NCI-H1105 (cell line): ENCODE measurements around the gene CFAP65.

Experiments
- DNase-seq: peaks from one replicate; lab custom pipeline; 2025; lab: John Stamatoyannopoulos, UW

Gene CFAP65, protein sequence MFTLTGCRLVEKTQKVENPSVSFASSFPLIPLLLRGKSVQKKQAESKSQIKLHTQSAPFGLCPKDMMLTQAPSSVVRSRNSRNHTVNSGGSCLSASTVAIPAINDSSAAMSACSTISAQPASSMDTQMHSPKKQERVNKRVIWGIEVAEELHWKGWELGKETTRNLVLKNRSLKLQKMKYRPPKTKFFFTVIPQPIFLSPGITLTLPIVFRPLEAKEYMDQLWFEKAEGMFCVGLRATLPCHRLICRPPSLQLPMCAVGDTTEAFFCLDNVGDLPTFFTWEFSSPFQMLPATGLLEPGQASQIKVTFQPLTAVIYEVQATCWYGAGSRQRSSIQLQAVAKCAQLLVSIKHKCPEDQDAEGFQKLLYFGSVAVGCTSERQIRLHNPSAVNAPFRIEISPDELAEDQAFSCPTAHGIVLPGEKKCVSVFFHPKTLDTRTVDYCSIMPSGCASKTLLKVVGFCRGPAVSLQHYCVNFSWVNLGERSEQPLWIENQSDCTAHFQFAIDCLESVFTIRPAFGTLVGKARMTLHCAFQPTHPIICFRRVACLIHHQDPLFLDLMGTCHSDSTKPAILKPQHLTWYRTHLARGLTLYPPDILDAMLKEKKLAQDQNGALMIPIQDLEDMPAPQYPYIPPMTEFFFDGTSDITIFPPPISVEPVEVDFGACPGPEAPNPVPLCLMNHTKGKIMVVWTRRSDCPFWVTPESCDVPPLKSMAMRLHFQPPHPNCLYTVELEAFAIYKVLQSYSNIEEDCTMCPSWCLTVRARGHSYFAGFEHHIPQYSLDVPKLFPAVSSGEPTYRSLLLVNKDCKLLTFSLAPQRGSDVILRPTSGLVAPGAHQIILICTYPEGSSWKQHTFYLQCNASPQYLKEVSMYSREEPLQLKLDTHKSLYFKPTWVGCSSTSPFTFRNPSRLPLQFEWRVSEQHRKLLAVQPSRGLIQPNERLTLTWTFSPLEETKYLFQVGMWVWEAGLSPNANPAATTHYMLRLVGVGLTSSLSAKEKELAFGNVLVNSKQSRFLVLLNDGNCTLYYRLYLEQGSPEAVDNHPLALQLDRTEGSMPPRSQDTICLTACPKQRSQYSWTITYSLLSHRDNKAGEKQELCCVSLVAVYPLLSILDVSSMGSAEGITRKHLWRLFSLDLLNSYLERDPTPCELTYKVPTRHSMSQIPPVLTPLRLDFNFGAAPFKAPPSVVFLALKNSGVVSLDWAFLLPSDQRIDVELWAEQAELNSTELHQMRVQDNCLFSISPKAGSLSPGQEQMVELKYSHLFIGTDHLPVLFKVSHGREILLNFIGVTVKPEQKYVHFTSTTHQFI (N-terminal part only)

DNA sequence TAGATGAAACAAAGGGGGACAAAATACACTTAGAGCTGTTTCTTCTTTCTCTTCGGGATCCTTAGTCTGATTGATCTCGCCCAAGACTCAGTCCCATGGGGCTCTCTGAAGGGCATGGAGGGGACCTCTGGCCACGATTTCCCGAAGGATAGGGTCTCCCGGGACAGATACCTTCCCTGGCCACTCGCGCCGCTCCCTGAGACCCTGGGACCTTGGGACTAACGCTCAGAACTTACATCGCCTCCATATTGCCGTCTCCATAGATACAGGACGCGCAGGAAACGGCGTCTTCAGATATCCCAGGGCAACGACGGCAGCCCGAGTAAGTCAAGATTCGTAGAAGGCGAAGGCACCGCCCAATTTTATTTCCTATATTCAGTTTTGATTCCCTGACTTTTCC, at the start of gene CFAP65:
TSS of gene CFAP65 (minus strand) at position 265 of the 400 bp plus-strand sequence. CDS start 2,468 bp downstream, outside the sequence.
- DNase-seq: peak; percentile 47

DNA sequence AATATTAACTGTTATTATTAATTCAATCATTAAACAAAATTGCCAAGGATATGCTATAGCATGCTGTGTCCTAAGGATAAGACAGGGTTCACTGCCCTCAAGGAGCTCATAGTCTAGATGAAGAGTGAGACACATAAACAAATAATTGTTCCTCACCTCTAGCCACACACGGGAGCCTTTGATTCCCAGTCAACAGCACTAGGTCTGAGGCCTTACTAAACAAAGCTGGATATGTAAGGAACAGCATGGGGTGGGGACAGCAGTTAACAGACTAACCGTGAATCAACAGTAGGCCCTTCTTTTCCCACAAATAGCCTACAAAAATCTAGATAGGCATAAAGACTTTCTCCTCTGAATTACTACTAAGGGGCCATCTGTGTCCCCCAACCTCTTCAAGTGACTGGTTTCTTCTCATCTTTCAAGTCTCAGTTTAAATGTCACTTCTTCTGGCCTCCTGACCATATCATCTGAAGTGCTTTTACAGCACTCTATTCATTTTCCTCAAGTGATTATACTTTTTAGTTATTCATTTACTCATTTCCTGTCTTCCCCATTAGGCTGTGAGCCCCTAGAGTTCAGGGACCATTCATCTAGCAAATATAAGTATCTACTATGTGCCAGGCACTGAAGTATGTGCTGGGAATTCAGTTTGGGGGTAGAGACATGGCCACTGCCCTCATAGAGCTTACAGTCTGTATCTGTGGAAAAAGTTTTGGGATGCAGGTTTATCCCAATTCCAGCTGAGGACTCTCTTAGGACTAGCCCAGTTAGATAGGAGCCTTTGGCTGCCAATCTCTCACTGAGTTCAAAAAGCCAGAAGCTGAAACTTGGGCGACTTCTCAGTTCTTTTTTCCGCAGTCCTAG, 49.4 kb upstream of the CFAP65 start:
- no peak for DNase-seq

DNA sequence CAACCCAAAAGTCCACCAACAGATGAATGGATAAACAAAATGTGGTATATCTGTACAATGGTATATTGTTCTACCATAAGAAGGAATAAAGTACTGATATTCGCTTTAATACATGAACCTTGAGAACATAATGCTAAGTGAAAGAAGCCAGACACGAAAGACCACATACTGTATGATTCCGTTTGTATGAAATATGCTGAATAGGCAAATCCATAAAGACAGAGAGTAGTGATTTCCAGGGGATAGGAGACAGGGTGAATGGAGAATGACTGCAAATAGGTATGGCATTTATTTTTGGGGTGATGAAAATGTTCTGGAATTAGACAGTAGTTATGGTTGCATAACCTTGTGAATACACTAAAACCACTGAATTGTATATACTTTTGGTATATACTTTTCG, 48.0 kb upstream of the CFAP65 start:
- DNase-seq: no peak

DNA sequence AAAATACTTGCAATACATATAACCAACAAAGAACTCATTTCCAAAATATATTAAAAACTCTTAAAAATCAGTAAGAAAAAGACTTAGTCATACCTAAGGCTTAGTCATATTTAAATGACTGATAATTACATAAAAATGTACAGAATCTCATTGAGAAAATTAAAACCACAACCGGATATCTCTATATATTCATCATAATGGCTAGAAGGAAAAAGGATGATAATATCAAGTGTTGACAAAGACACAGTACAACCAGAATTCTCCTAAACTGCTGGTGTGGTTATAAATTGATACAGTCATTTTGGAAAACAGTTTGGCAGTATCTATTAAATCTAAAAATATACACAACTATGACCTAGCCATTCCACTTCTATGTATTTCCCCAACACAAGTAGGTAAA, 46.5 kb upstream of the CFAP65 start:
- DNase-seq: no peak

DNA sequence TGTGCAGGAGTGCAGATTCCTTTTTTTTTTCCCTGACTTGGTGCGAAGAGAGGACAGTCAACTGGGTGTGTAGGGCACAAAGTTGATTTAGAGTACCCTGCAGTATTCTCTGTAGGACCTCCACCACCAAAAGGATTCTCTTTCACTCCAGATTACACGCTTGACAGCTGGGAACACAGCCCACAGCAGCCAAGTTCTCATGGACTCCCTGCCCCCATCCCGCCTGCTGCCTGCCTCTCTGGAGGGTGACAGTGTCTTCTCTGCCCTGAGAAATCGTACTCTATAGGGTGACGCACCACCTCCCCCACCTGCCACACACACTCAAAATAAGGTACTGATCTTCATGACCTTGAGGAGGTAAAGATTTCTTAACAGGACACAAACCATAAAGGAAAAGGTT, 46.0 kb upstream of the CFAP65 start:
- no peak for DNase-seq

DNA sequence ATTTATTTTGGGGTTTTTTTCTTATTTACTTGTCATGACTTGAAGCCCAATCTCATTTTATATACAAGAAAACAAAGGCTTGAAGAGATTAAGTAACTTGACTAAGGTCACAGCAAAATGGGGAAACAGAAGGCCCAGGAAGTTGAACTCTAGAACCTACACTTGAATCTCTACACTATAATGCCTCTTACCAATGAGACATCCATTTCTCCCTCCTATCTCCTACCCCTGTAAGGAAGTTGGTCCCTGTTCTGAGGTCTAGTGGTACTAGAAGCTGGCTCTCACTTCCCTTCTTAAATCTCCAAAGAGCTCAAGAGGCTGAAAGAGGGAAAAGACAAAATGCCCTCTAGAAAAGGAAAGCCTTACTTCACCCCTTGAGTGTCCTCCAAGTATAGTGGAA, 44.9 kb upstream of the CFAP65 start:
- DNase-seq: no peak

DNA sequence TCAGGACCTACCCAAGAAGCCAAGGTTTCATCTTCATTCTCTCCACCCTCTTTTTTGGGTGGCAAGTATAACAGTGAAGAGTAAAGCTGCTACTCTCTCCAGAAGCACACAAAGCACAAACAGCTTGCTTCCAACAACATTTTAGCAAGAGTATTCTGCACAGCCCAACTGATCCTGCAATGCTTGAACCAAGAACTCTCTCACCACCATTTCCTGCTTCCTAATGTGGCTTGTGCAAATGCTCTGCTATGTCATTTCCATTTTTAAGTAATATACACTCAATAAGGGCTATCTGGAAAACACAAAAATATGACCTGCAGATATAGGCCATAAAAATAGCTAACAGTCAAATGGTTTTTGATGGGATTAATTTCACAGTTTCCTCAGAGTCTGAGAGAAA, 43.5 kb upstream of the CFAP65 start:
- no peak for DNase-seq

DNA sequence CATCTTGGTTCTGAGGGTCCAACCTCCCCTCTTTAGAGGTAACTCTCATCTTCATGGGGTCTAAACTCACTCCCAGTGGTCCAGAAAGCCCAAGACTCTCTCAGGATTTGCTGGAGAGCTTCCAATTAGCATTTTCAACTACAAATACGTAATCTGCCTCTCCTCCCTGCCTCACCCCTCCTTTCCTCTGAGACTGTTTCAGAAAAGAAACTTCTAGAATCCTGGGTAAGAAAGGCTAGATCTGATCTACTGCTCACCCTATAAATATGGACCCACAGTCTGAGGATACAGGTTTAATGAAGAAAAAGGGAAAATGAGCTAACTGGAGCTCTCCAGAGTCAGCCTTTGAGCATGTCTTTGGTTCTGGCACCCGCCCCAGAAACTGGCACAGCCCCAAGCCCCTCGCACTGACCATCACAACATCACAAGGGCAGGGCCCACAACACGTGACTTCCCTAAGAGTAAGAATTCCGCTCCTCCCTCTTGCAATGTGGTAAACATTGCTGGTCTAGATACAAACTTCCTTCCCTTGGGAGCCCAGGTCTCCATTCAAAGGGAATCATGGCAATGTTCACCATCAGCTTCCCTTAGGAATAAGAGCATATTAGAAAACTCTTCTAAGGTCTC, 41.1 kb upstream of the CFAP65 start:
- DNase-seq: no peak

DNA sequence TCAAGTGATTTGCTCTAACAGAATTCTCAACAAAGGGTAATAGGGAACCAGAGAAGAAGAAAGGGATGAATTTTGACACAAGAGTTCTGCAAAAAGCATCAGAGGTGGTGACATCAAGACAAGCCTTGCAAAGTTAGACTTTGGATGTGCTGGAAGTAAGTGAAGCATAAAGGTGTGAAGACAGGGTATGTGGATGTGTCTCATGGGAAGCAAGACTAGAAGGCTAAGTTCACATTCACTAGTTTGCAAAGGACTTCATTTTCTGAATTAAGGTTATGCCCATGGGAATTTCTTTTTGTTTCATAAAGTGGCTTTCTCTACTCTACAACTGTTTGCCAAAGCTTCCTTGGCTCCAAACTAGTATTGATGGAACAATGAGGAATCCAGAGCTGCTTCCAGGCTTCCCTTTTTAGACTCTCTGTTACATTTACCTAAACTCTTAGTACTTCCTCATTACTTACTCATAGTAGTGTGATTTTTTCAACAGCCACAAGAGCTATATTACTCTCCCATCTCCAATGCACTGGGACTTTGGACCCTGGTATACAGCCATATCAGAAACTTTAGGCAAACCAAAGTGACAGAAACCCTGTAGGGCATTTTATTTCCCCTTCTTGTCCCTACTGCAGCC, 40.5 kb upstream of the CFAP65 start:
- no peak for DNase-seq

DNA sequence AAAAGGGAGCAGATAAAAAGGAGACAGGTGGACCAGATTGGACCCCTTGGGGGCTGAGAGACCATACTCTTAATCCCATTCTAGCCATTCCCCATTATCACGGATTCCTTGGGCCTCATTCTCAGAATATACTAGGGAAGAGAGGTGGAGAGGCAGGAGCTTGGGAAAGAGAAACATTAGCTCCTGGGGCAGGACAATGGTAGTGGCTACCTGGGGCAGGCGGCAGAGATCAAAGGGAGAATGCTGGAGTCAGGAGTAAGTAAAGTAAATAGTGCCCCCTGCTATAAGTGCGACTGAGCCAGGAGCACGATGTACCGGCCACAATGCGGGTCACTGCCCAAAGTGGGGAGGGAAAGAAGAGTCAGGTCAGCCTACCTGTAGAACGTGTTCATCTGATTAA, 39.8 kb upstream of the CFAP65 start:
- no peak for DNase-seq

DNA sequence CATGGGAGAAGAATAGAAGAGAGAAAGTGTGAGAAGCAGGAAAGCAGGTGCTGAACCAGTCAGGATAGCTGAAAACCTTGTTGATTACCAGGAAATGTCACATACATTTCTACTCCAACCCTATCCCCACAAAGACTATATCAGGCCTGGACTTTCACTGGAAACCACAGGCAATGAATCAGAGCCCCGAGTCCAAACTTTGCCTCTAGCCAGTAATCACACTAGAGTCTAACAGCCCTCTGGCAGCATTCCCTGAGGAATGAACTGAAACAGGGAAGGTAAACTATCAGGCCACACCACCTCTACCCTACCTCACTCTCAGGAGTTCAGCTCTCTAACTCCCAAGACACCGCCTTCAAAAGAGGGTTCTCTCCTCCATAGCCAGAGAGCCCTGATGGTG, 38.1 kb upstream of the CFAP65 start:
- no peak for DNase-seq

DNA sequence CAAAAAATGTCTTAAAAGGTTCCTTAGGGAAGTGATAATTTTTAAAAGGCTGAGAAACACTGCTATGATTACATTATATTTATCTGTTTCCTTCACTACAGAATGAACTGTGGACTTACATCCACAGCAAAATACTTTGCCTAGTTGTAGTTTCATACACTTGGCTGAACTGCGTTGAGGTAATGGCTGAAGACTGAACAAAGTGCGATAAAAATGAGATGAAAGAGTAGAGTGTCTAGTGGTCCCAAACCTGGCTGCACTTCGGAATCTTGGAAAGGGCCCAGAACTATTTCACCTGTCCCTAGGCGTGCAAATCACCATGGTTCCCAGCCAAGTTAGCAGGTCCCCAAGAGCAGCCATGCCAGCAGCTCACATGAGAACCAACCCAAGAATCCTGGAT, 37.6 kb upstream of the CFAP65 start:
- DNase-seq: no peak

DNA sequence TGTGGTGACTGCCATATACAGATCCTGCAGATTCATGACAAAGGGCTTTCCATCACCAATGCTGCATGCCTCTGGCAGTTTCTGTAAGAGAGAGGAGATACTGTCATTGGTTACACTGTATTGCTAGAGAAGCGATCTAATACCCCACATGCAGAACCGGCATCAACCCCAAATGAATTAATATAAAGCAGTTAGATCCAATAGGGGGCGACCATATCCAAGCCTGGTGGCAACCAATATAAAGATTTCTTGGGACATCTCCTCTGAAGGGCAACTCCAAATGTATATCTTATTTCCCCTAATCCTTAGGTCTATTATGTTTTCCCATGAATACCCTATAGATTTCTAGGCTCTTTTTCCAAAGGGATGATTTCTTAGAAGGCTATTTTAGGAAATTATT, 36.8 kb upstream of the CFAP65 start:
- DNase-seq: no peak

DNA sequence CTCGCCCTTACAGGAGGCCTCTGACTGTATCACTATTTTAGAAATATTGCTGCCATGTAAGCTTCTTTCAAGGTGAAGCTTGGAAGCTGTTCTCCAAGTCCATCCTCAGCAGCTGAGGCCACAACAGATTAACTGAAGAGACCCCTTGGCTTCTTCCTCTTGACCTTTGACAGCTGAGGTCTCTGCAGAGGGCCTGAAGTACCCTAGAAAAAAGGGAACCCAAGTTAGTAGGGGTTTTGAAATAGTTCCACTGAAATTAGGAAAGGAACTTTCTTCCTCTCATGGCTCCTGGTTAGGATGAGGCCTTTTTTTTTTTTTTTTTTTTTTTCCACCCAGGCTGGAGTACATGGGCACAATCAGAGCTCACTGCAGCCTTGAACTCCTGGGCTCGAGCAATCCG, 34.9 kb upstream of the CFAP65 start:
- DNase-seq: no peak

DNA sequence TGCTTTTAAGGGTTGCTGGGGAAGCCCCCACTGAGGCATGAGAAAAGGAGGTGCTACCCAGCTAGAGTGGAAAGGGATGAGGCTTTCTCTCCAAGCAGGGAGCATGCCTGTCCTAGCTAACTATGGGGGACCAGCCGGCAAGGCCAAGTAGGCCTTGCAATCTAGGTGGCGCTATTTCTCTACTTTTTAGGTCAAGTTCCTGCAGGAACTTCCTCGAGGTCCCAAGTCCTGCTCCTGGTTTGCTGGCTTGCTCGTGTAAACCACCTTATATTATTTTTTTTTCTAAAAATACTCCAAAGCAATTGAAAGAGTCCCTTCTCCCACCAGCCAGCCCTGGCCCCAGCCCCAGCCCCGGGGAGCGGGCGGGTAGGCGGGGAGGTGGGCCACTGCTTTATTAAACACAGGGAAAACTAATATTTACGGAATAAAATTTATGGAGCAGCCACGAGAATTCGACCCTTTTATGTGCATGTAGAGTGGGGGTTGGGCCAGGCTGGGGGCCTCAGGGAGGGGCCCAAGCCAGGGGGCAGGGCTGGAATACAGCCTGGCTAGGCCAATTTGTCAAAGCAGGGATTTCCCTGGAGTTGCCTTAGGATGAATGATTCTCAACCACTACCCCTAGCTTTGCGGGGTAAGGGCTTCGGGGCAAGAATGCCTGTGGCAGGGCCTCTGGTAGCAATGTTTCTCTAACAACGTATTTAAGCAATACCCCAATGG, 32.3 kb upstream of the CFAP65 start:
- peak; percentile 36 for DNase-seq

DNA sequence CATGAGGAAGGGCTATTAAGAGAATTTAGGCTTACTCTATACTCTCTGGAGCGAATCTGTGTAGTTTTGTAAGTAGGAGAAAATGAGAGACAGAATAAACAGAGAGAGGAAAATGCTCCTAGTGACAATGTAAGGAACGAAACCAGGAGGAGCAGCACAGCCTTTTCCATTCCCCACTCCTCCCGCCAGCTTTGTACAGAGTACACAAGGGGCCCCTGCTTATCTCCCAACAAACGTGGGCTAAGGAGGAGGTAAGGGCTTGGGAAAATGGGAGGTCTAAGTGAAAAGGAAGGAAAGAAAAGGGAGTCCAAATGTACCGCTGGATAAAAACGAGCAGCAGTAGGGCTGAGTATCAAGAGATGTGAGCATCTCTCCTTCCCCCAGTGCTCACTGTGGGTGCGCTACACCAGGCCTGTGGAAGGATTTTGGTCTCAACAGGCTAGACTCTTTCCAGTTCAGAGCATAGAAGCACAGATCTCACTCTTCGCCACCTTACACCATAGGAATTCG, 31.5 kb upstream of the CFAP65 start:
- no peak for DNase-seq

DNA sequence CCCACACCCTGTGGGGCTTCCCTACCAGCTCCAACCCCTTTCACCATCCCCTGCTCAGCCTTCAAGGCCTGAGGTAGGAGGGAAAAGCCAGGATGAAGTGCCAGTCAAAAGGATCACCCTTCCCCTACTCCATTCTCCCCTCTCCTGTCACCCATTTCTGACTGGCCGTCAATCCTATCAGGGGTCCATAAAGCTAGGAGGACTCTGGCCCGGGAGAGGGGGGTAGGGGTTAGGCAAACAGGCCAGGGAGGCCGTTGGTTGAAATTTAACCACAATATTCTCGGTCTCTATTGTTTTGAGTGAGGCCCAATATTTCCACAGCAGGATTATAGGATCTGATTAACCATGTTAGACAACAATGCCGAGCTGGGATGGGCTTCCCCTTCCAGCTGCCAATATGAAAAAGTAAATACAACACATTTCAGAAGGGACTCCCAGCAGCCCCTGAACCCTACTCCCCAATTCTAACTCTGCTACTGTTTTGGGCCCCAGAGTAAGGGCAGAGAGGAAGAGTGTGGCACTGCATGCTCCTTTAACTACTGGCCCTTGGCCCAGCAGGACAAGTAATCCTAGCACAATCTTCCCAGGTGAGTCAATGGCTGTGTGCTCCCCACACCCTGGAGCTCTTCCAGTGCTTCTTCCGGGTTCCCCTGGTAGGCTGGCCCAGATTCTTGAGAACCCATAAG, 30.0 kb upstream of the CFAP65 start:
- DNase-seq: no peak

DNA sequence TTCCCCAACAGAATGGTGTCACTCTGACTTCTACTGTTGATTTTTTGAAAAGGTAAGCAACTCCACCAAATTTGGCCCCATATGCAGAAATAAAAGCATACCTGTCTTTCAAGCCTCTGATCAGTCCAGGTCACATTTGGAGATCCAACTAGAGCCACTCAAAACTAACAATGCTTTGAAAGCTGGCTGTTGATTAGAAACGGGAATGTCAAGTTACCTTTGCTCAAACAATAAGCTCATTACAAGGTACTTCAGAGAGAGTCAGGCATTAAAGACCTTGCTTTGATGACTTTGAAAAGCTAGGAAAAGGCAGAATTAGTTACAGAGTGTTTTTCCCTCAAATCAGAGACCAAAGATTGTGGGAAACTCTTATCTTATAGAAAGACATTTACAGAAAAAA, 24.2 kb upstream of the CFAP65 start:
- DNase-seq: no peak

DNA sequence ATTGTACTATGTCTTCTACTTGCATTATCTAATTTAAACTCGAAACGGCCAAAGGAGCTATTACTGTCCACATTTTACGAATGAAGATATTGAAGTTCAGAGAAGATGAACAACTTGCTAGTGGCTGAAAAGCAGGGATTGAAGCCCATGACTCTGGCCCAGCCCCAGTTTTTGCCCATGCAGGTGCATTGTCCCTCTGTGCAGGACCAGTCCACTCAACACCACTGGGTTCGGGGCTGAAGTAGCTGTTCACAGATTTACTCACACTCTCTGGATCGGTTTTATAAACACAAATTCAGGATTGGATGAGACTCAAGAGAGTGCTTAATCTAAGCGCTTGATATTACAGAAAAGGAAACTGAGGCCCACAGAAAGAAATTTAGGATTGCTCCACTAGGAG, 20.8 kb upstream of the CFAP65 start:
- no peak for DNase-seq
